ENCODE measurements around the gene DDC. TPM values are rescaled to one million over a fixed set of nuclear protein-coding genes. Genes with fewer than 3 reads are reported as not detected.

The DDC gene
- total RNA-seq, 1 experiment from 2014 or later, result not detected

GRCh38 chr7:50491209-50491608, 74.0 kb downstream of the DDC start:
- DNase-seq (ENCODE audit: low read depth, low spot score) (no peak), ATAC-seq (no peak)
- Histone ChIP-seq H3K4me2 (ENCODE audit: low read length) (no peak overlapping the region), H3K9ac (ENCODE audit: low read length) (no peak overlapping the region), H3K27ac (ENCODE audit: low read depth, low read length) (no peak overlapping the region), H3K79me2 (ENCODE audit: insufficient read depth, low read length) (no peaks in the 10 kb centered on the region), H4K20me1 (ENCODE audit: insufficient read depth) (no peaks in the 10 kb centered on the region), H3K9me3 (ENCODE audit: control insufficient read depth in 1 of 2, insufficient read depth in 1 of 2, low read depth in 1 of 2, low read length in 2 of 2) (no peaks in the 10 kb centered on the region), H3K9me2 (ENCODE audit: insufficient read depth) (no peaks in the 10 kb centered on the region), H3K36me3 (ENCODE audit: control insufficient read depth in 1 of 2, insufficient read depth in 2 of 2, low read length in 2 of 2) (no peaks in the 10 kb centered on the region), H2AFZ (ENCODE audit: low read depth, low read length, poor library complexity, severe bottlenecking) (no peak overlapping the region), H3K4me1 (ENCODE audit: control insufficient read depth in 1 of 2, insufficient read depth in 2 of 2, low read length in 2 of 2) (no peaks in the 10 kb centered on the region), H3K4me3 (replicated peaks in 1 of 2; ENCODE audit: low read depth in 1 of 2, low read length in 2 of 2) (no peak overlapping the region), H3K27me3 (ENCODE audit: insufficient read depth, low read length) (0 out of 2 replicates have a peak, but pooled peaks cover 3% of the 10 kb centered on the region)
- intact Hi-C loops (cut with micrococcal nuclease), result no loop called here
- ChIA-PET CTCF (no interaction called here), RAD21 (ENCODE audit: low non-redundant PET in 1 of 2, low total read pairs in 2 of 2, uncharacterized antibody in 2 of 2, unreplicated experiment in 2 of 2) (no interaction called here), POLR2A (no interaction called here)
- TF ChIP-seq EZH2phosphoT487 (IDR thresholded peaks at IDR 0.05; ENCODE audit: borderline replicate concordance) (no peak), POLR2AphosphoS5 (IDR thresholded peaks at IDR 0.05; ENCODE audit: low read depth, low read length) (no peak), SRF (IDR thresholded peaks at IDR 0.05; ENCODE audit: low read depth) (no peak), SP1 (IDR thresholded peaks at IDR 0.05; ENCODE audit: low read depth) (no peak)
- BruUV-seq (replicated peaks), result no TSS peak

- no peaks in the 10 kb centered on the region for H3K27me3 ChIP-seq (ENCODE audit: insufficient read depth, low read length)
- ChIA-PET POLR2A (no interaction called here), CTCF (no interaction called here), RAD21 (ENCODE audit: low non-redundant PET in 1 of 2, low total read pairs in 2 of 2, uncharacterized antibody in 2 of 2, unreplicated experiment in 2 of 2) (no interaction called here)
- no TSS peak for BruUV-seq (replicated peaks)
- no peak overlapping the region for H3K4me3 ChIP-seq (replicated peaks in 1 of 2; ENCODE audit: low read depth in 1 of 2, low read length in 2 of 2)
- H3K4me2 ChIP-seq (ENCODE audit: low read length), result no peak overlapping the region
- no peaks in the 10 kb centered on the region for H3K79me2 ChIP-seq (ENCODE audit: insufficient read depth, low read length)
- no peak overlapping the region for H2AFZ ChIP-seq (ENCODE audit: low read depth, low read length, poor library complexity, severe bottlenecking)
- H3K36me3 ChIP-seq (ENCODE audit: control insufficient read depth in 1 of 2, insufficient read depth in 2 of 2, low read length in 2 of 2), result no peaks in the 10 kb centered on the region
- no peak overlapping the region for H3K27ac ChIP-seq (ENCODE audit: low read depth, low read length)
- intact Hi-C loops (cut with micrococcal nuclease), result no loop called here
- DNase-seq (ENCODE audit: low read depth, low spot score) (no peak), ATAC-seq (no peak)
- H3K9me3 ChIP-seq (ENCODE audit: control insufficient read depth in 1 of 2, insufficient read depth in 1 of 2, low read depth in 1 of 2, low read length in 2 of 2), result no peaks in the 10 kb centered on the region
- no peak overlapping the region for H3K9ac ChIP-seq (ENCODE audit: low read length)
- 0 out of 2 replicates have a peak, but pooled peaks cover 3% of the 10 kb centered on the region for H3K9me2 ChIP-seq (ENCODE audit: insufficient read depth)
- H4K20me1 ChIP-seq (ENCODE audit: insufficient read depth), result no peaks in the 10 kb centered on the region
- no peaks in the 10 kb centered on the region for H3K4me1 ChIP-seq (ENCODE audit: control insufficient read depth in 1 of 2, insufficient read depth in 2 of 2, low read length in 2 of 2)
- no peak for TF ChIP-seq REST (IDR thresholded peaks at IDR 0.05; ENCODE audit: low read depth)
- TF ChIP-seq ATF3 (IDR thresholded peaks at IDR 0.05), result no peak
- no peak for TF ChIP-seq ZBTB33 (IDR thresholded peaks at IDR 0.05; ENCODE audit: extremely low read depth, insufficient replicate concordance, low read length)
- no peak for TF ChIP-seq ZFX (IDR thresholded peaks at IDR 0.05)
- TF ChIP-seq RAD21 (IDR thresholded peaks at IDR 0.05; ENCODE audit: low read depth), result no peak
- no peak for TF ChIP-seq MAX (IDR thresholded peaks at IDR 0.05)
- no peak for TF ChIP-seq POLR2A (IDR thresholded peaks at IDR 0.05; ENCODE audit: borderline replicate concordance, extremely low read depth, insufficient read depth, insufficient read length)
- TF ChIP-seq EZH2 (IDR thresholded peaks at IDR 0.05), result no peak
- TF ChIP-seq SP1 (IDR thresholded peaks at IDR 0.05; ENCODE audit: low read depth), result no peak
- no peak for TF ChIP-seq EGR1 (IDR thresholded peaks at IDR 0.05; ENCODE audit: low read depth)
- TF ChIP-seq YY1 (IDR thresholded peaks at IDR 0.05; ENCODE audit: extremely low read depth, insufficient replicate concordance, low read depth, low read length), result no peak
- TF ChIP-seq ZNF274 (IDR thresholded peaks at IDR 0.05; ENCODE audit: low read depth, low read length), result no peak
These were observed 76.8 kb downstream of the DDC start for GRCh38 chr7:50488379-50488778.

Measured in HCT116 (cell line).